MM.1S (cell line): Measurements from ENCODE around the gene AKT1S1.

Source experiments
- EZH2phosphoT487 ChIP-seq: fragments of 300-600 bp; sonication (generic); IDR thresholded peaks from 2 replicates; pipeline ENCODE4 v1.6.1; 2018; ENCODE audit warnings: antibody characterized with exemption, low read length
- TF ChIP-seq, protein P1 (sequence below): fragments of 300-600 bp; sonication (generic); IDR thresholded peaks from 2 replicates; pipeline ENCODE4 v1.5.1; 2016; ENCODE audit warnings: antibody characterized with exemption, low read length, mixed read lengths

GRCh38 chr19:49820125-49820524 lies 57.0 kb downstream of the AKT1S1 start:
- no peak for TF ChIP-seq EZH2phosphoT487
- TF ChIP-seq, protein P1, sequence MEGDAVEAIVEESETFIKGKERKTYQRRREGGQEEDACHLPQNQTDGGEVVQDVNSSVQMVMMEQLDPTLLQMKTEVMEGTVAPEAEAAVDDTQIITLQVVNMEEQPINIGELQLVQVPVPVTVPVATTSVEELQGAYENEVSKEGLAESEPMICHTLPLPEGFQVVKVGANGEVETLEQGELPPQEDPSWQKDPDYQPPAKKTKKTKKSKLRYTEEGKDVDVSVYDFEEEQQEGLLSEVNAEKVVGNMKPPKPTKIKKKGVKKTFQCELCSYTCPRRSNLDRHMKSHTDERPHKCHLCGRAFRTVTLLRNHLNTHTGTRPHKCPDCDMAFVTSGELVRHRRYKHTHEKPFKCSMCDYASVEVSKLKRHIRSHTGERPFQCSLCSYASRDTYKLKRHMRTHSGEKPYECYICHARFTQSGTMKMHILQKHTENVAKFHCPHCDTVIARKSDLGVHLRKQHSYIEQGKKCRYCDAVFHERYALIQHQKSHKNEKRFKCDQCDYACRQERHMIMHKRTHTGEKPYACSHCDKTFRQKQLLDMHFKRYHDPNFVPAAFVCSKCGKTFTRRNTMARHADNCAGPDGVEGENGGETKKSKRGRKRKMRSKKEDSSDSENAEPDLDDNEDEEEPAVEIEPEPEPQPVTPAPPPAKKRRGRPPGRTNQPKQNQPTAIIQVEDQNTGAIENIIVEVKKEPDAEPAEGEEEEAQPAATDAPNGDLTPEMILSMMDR: no peak
